ENCODE measurements around the gene CCDC85C.

The CCDC85C gene

DNA sequence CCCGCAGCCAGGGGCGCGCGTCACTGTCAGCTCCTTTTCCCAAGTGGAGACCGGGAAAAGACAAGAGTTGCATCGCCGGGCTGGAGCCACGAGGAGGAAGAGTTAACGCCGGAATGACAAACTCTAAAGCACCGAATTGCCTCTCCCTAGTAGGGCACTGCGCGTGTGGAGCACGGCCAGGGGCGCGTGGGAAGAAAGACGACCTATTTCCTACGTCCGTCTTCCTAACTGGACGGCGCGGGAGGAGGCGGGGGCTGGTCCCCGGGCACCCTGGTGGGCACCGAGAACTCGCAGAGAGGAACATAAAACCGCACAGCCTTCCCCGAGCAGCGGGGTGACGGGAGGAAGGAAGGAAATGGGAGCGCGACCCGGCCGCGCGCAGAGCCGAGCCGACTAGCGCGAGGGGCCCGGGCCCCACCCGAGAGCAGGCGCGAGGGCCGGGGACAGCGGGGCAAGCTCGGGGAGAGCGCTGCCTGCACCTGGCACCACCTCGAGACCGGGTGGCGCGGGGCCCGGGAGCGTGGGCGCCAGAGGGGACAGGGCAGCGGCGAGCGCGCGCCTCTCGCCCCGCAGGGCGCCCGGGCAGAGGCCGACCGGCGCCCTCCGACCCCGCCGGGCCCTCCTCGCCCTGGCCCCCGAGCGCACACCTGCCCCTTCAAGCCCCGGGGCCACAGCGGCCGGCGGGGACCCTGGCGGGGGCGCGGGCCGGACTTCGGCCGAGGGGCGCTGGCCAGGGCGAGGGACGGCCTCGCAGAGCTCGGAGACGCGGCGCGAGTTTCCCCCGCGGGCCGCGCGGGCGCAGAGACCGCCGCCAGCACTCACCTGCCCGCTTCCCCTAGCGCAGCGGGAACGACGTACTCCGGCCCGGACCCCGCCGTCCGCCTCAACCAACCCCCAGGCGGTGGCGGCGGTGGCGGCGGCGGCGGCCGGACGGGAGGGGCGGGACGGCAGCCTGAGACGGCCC is 123.8 kb downstream of the CCDC85C start, which contains the start of gene SETD3:
TSS of gene SETD3 (minus strand) at position 954 of the 964 bp plus-strand sequence. CDS start 15,054 bp downstream, outside the sequence.
- Histone ChIP-seq H3K4me2 (peak within 1 kb of the TSS; percentile 94), H3K27ac (peak within 1 kb of the TSS; percentile 64), H4K20me1 (ENCODE audit: insufficient read depth) (peaks cover 7% of the 10 kb centered on the region), H3K79me2 (ENCODE audit: insufficient read depth, low read depth) (peaks cover 83% of the 10 kb centered on the region), H3K4me3 (IDR thresholded peaks at IDR 0.05; ENCODE audit: insufficient read depth, low read depth, low read length) (no peak within 1 kb of the TSS), H3K9ac (peak within 1 kb of the TSS; percentile 81), H3K27me3 (ENCODE audit: insufficient read depth, low read depth) (no peaks in the 10 kb centered on the region), H3K4me1 (ENCODE audit: low read depth, poor library complexity, severe bottlenecking) (peaks cover 23% of the 10 kb centered on the region), H3K36me3 (ENCODE audit: insufficient read depth) (no peaks in the 10 kb centered on the region), H2AFZ (ENCODE audit: low read depth) (peak within 1 kb of the TSS; percentile 62)
- TF ChIP-seq, protein P1, sequence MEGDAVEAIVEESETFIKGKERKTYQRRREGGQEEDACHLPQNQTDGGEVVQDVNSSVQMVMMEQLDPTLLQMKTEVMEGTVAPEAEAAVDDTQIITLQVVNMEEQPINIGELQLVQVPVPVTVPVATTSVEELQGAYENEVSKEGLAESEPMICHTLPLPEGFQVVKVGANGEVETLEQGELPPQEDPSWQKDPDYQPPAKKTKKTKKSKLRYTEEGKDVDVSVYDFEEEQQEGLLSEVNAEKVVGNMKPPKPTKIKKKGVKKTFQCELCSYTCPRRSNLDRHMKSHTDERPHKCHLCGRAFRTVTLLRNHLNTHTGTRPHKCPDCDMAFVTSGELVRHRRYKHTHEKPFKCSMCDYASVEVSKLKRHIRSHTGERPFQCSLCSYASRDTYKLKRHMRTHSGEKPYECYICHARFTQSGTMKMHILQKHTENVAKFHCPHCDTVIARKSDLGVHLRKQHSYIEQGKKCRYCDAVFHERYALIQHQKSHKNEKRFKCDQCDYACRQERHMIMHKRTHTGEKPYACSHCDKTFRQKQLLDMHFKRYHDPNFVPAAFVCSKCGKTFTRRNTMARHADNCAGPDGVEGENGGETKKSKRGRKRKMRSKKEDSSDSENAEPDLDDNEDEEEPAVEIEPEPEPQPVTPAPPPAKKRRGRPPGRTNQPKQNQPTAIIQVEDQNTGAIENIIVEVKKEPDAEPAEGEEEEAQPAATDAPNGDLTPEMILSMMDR (conservative IDR thresholded peaks at IDR 0.05; ENCODE audit: low read depth, low read length), result no peak

DNA sequence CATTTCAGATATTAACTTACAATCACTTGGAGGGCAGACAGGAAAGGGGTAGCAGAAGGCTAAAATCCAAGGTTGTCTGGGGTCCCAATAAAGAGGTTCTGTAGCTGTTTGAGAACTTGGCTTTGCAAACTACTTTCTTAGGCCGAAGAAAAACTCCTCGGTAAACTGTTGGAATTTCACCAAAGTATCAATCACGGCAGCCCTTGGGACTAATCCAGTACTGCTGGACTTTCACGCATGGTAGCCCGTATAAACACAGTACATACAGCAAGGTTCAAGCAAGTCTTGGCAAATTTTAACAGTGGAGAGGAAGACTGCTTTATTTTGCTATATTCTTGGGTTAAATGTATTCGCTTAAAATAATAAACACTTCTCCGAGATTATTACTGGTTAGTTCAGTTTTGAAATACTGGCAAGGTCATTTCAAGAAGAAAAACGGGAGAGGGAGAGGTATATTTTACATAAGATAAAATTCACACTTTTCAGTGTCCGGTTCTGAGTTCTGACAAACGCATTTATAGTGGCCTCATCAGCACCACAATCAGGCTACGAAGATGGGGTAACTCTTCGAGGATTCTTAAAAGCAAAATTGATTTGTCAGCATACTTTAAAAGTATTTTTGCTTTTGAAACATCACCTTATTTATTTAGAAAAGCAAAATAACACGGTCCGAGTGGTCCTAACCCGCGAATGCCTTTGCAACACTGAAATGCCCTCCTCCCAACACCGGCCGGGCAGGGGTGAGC is 124.7 kb downstream of the CCDC85C start:
- H3K27ac ChIP-seq, result no peak overlapping the region
- H2AFZ ChIP-seq (ENCODE audit: low read depth), result peak overlapping the region; percentile 62
- peak overlapping the region; percentile 94 for H3K4me2 ChIP-seq
- H3K4me1 ChIP-seq (ENCODE audit: low read depth, poor library complexity, severe bottlenecking), result peaks cover 23% of the 10 kb centered on the region
- TF ChIP-seq, protein P1 (conservative IDR thresholded peaks at IDR 0.05; ENCODE audit: low read depth, low read length), result no peak
- H3K27me3 ChIP-seq (ENCODE audit: insufficient read depth, low read depth), result no peaks in the 10 kb centered on the region
- peaks cover 83% of the 10 kb centered on the region for H3K79me2 ChIP-seq (ENCODE audit: insufficient read depth, low read depth)
- H3K9ac ChIP-seq, result peak overlapping the region; percentile 49; the same call in 1 of the 2 replicates
- no peak overlapping the region for H3K4me3 ChIP-seq (IDR thresholded peaks at IDR 0.05; ENCODE audit: insufficient read depth, low read depth, low read length)
- H3K36me3 ChIP-seq (ENCODE audit: insufficient read depth), result no peaks in the 10 kb centered on the region
- peaks cover 5% of the 10 kb centered on the region for H4K20me1 ChIP-seq (ENCODE audit: insufficient read depth)

- Histone ChIP-seq H4K20me1 (ENCODE audit: insufficient read depth) (no peaks in the 10 kb centered on the region; the same call in 1 of the 2 replicates), H3K4me1 (ENCODE audit: low read depth, poor library complexity, severe bottlenecking) (peaks cover 17% of the 10 kb centered on the region), H3K27ac (no peak overlapping the region), H3K4me3 (IDR thresholded peaks at IDR 0.05; ENCODE audit: insufficient read depth, low read depth, low read length) (no peak overlapping the region), H3K4me2 (no peak overlapping the region), H2AFZ (ENCODE audit: low read depth) (no peak overlapping the region), H3K9ac (no peak overlapping the region), H3K36me3 (ENCODE audit: insufficient read depth) (no peaks in the 10 kb centered on the region), H3K79me2 (ENCODE audit: insufficient read depth, low read depth) (peaks cover 75% of the 10 kb centered on the region), H3K27me3 (ENCODE audit: insufficient read depth, low read depth) (no peaks in the 10 kb centered on the region)
- TF ChIP-seq, protein P1 (conservative IDR thresholded peaks at IDR 0.05; ENCODE audit: low read depth, low read length), result no peak
Measured at GRCh38 chr14:99478128-99478527, 125.9 kb downstream of the CCDC85C start.

- Histone ChIP-seq H3K4me2 (no peak overlapping the region), H3K27ac (no peak overlapping the region), H3K9ac (no peak overlapping the region), H2AFZ (ENCODE audit: low read depth) (no peak overlapping the region), H3K4me3 (IDR thresholded peaks at IDR 0.05; ENCODE audit: insufficient read depth, low read depth, low read length) (no peak overlapping the region), H3K4me1 (ENCODE audit: low read depth, poor library complexity, severe bottlenecking) (peaks cover 9% of the 10 kb centered on the region), H4K20me1 (ENCODE audit: insufficient read depth) (no peaks in the 10 kb centered on the region), H3K79me2 (ENCODE audit: insufficient read depth, low read depth) (peaks cover 67% of the 10 kb centered on the region), H3K36me3 (ENCODE audit: insufficient read depth) (no peaks in the 10 kb centered on the region), H3K27me3 (ENCODE audit: insufficient read depth, low read depth) (no peaks in the 10 kb centered on the region)
- TF ChIP-seq, protein P1 (conservative IDR thresholded peaks at IDR 0.05; ENCODE audit: low read depth, low read length), result no peak
Measured at GRCh38 chr14:99476864-99477263, 127.1 kb downstream of the CCDC85C start.

Measured in KMS-11 (cell line).